CD14-positive monocyte (primary cell): Measurements from ENCODE around the gene ROBO3. TPM values are rescaled to one million over a fixed set of nuclear protein-coding genes. Genes with fewer than 3 reads are reported as not detected.
A peak's percentile ranks its signal among the peaks of the same experiment; 100 is the strongest.

Source experiments
- DNase-seq, 3 donors: peaks; one replicate each; pipeline ENCODE4 v3.0.0-alpha.2; 2011 to 2022
- H2AFZ ChIP-seq: 2 replicates; pipeline ENCODE4 v1.6.0; 2012; ENCODE audit warnings: mild to moderate bottlenecking, low read depth, low read length, inconsistent platforms; ENCODE audit not compliant: insufficient read depth, poor library complexity, severe bottlenecking
- H3K27ac ChIP-seq, 2 donors: 1 replicate in 1 of 2; 2 replicates in 1 of 2; pipeline ENCODE4 v1.5.1; 2012 to 2013; ENCODE audit warnings: low read length in 2 of 2, control low read depth in 1 of 2, inconsistent platforms in 1 of 2, low read depth in 1 of 2, mild to moderate bottlenecking in 1 of 2
- H3K27me3 ChIP-seq, 2 donors: one replicate each; pipeline versions ENCODE4 v1.6.0 to v1.6.1; 2011 to 2013; ENCODE audit warnings: low read length in 2 of 2; ENCODE audit not compliant: control insufficient read depth in 2 of 2, insufficient read depth in 2 of 2
- H3K36me3 ChIP-seq, 2 donors: replicated peaks in 1 of 2; 1 replicate in 1 of 2; 2 replicates in 1 of 2; pipeline versions ENCODE4 v1.5.1 to v1.6.1; 2012 to 2013; ENCODE audit warnings: low read length in 2 of 2, control low read depth in 1 of 2, inconsistent platforms in 1 of 2, mild to moderate bottlenecking in 1 of 2; ENCODE audit not compliant: insufficient read depth in 2 of 2, control insufficient read depth in 1 of 2
- H3K4me1 ChIP-seq, 2 donors: 1 replicate in 1 of 2; 2 replicates in 1 of 2; pipeline versions ENCODE4 v1.5.1 to v1.6.1; 2012 to 2013; ENCODE audit warnings: low read length in 2 of 2, control low read depth in 1 of 2, inconsistent platforms in 1 of 2, mild to moderate bottlenecking in 1 of 2, moderate library complexity in 1 of 2; ENCODE audit not compliant: insufficient read depth in 2 of 2, control insufficient read depth in 1 of 2
- H3K4me2 ChIP-seq: replicated peaks from 2 replicates; pipeline ENCODE3; 2012; ENCODE audit warnings: low read length, moderate library complexity, mild to moderate bottlenecking; ENCODE audit not compliant: poor library complexity, severe bottlenecking; ENCODE audit errors: extremely low read depth
- H3K4me3 ChIP-seq, 3 experiments: fragments of 200-600 bp in 1 of 3; sonication (generic) in 1 of 3; replicated peaks in 1 of 3; 1 replicate in 2 of 3; 2 replicates in 1 of 3; pipeline ENCODE4 v1.5.1; 2011 to 2013; ENCODE audit warnings: low read length in 3 of 3, mild to moderate bottlenecking in 3 of 3, control low read depth in 2 of 3, low read depth in 2 of 3, inconsistent platforms in 1 of 3, moderate library complexity in 1 of 3
- H3K79me2 ChIP-seq: 2 replicates; pipeline ENCODE4 v1.6.0; 2012; ENCODE audit warnings: mild to moderate bottlenecking, control low read depth, inconsistent platforms, low read length, moderate library complexity; ENCODE audit not compliant: insufficient read depth
- H3K9ac ChIP-seq: 2 replicates; pipeline ENCODE4 v1.6.0; 2017; ENCODE audit warnings: low read length, mild to moderate bottlenecking; ENCODE audit not compliant: insufficient read depth, poor library complexity, severe bottlenecking
- H3K9me3 ChIP-seq, 2 donors: replicated peaks in 1 of 2; 1 replicate in 1 of 2; 2 replicates in 1 of 2; pipeline versions ENCODE4 v1.5.1 to v1.6.1; 2012 to 2013; ENCODE audit warnings: low read length in 2 of 2, control low read depth in 1 of 2; ENCODE audit not compliant: control insufficient read depth in 1 of 2, insufficient read depth in 1 of 2
- H4K20me1 ChIP-seq: 2 replicates; pipeline ENCODE4 v1.6.0; 2012; ENCODE audit warnings: mild to moderate bottlenecking, low read length, control low read depth, moderate library complexity; ENCODE audit not compliant: insufficient read depth
- H3K27ac Mint-ChIP-seq, 7 donors: one replicate each; pipeline ENCODE4 v1.8.0; 2020; ENCODE audit warnings: mild to moderate bottlenecking in 7 of 7, mixed read lengths in 7 of 7, moderate library complexity in 6 of 7, inconsistent platforms in 2 of 7
- H3K27me3 Mint-ChIP-seq, 3 donors: one replicate each; pipeline ENCODE4 v1.8.0; 2021 to 2022; ENCODE audit warnings: low read depth in 3 of 3, mild to moderate bottlenecking in 3 of 3, mixed read lengths in 3 of 3, moderate library complexity in 3 of 3, inconsistent platforms in 1 of 3
- H3K36me3 Mint-ChIP-seq, 2 donors: one replicate each; pipeline ENCODE4 v1.8.0; 2020; ENCODE audit warnings: mixed read lengths in 2 of 2, inconsistent platforms in 1 of 2, mild to moderate bottlenecking in 1 of 2
- H3K4me1 Mint-ChIP-seq: one replicate; pipeline ENCODE4 v1.8.0; 2020; ENCODE audit warnings: mild to moderate bottlenecking, mixed read lengths
- H3K4me3 Mint-ChIP-seq, 2 donors: one replicate each; pipeline ENCODE4 v1.8.0; 2020; ENCODE audit warnings: mild to moderate bottlenecking in 2 of 2, mixed read lengths in 2 of 2, moderate library complexity in 1 of 2
- H3K9me3 Mint-ChIP-seq, 7 donors: one replicate each; pipeline ENCODE4 v1.8.0; 2020 to 2022; ENCODE audit warnings: mixed read lengths in 7 of 7, mild to moderate bottlenecking in 6 of 7, moderate library complexity in 6 of 7, inconsistent platforms in 2 of 7
- CTCF ChIP-seq: fragments of 200-600 bp; IDR thresholded peaks from one replicate; pipeline ENCODE4 v1.8.0; 2022; ENCODE audit warnings: antibody characterized with exemption, mild to moderate bottlenecking
- WGBS: methylation state at CpG from one replicate; pipeline ENCODE4 v1.1.5; 2013; ENCODE audit warnings: missing lambda C conversion rate; ENCODE audit not compliant: insufficient coverage; 5-methylcytosine and 5-hydroxymethylcytosine counted together
- intact Hi-C, 2 donors: fragments of 100-400 bp; cut with micrococcal nuclease; formaldehyde crosslinking; loops; one replicate each; pipeline versions ENCODE4 v1.15.0 to v1.15.1; 2023
- polyA plus RNA-seq, 3 donors: library from polyadenylated mRNA; depleted of rRNA in 1 of 3; unstranded in 2 of 3; stranded (reverse) in 1 of 3; fragments of 300-500 nt in 2 of 3; fragments of >200 nt in 1 of 3; fragmentation: Illumina TruSeq in 2 of 3; gene quantifications; 1 replicate in 2 of 3; 2 replicates in 1 of 3; pipeline ENCODE4 v1.2.3, GENCODE V29; 2012 to 2021

ROBO3 gene
- polyA plus RNA-seq, 3 donors = 0.39 to 11.6 (median 0.81) TPM

DNA sequence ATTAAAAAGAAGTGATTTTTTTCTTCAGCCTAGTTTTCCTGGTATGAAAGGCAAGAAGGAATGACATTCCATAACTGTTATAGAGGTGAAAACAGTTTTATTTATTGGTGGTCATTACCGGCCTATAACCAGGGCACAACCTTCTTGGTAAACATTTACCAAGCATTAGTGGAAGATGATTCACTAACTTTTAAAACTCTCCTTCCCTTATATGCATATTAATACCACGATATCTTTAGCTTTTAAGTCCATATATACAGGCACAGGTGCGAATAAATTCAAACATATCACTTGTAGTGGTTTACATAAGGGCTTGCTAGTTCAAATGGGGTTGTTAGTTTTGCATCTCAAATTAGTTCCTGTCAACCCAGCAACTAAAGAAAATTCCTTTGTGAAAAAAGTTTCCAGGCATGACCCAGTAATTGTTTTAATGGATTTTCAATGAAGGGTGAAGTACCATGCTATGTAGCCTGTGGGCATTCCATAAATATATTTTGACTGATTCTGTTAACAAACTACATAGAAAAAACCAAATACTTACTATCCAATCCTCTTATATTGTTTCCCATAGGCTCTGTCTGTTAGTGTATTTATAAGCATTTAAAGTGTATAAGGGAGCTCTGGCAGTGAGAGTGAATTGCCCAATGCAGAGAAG, 30.6 kb upstream of the ROBO3 start:
- DNase-seq = no peak
- Histone ChIP-seq H3K4me2 (no peak overlapping the region), H3K79me2 (no peaks in the 10 kb centered on the region), H3K36me3 (no peaks in the 10 kb centered on the region), H3K9ac (no peak overlapping the region), H3K9me3 (peaks cover 0 to 12% of the 10 kb centered on the region in 2 donors), H3K27me3 (peaks cover 39 to 42% of the 10 kb centered on the region in 2 donors), H2AFZ (no peak overlapping the region), H4K20me1 (no peaks in the 10 kb centered on the region), H3K27ac (no peak overlapping the region), H3K4me1 (peaks cover 10 to 16% of the 10 kb centered on the region in 2 donors), H3K4me3 (no peak overlapping the region)
- no peak overlapping the region for H3K27ac Mint-ChIP-seq
- H3K4me3 Mint-ChIP-seq = no peak overlapping the region
- H3K36me3 Mint-ChIP-seq = peaks cover 0 to 5% of the 10 kb centered on the region in 2 donors
- peaks cover 8% of the 10 kb centered on the region for H3K4me1 Mint-ChIP-seq
- H3K9me3 Mint-ChIP-seq = peaks cover 0 to 6% (median 0%) of the 10 kb centered on the region in 7 donors
- intact Hi-C loops = loop anchor here in 1 of 2 donors (5.0 kb wide), 1 partner anchor 167 kb away; no protein-coding TSS in a partner anchor
- no peak for TF ChIP-seq CTCF
- H3K27me3 Mint-ChIP-seq = peaks cover 38 to 60% (median 42%) of the 10 kb centered on the region in 3 donors
- WGBS = no CpG with 5 or more reads among the region's 3 CpGs

GRCh38 chr11:124835918-124836317, 29.3 kb upstream of the ROBO3 start:
- Mint-ChIP-seq H3K27ac (no peak overlapping the region), H3K4me3 (peak overlapping the region; percentile 76), H3K9me3 (peaks cover 0 to 4% (median 0%) of the 10 kb centered on the region in 7 donors), H3K4me1 (peaks cover 11% of the 10 kb centered on the region), H3K36me3 (peaks cover 0 to 5% of the 10 kb centered on the region in 2 donors), H3K27me3 (peaks cover 50 to 71% (median 54%) of the 10 kb centered on the region in 3 donors)
- TF ChIP-seq CTCF = no peak
- Histone ChIP-seq H3K79me2 (no peaks in the 10 kb centered on the region), H3K4me2 (peak overlapping the region; percentile 68), H3K36me3 (no peaks in the 10 kb centered on the region), H3K27ac (no peak overlapping the region), H3K9me3 (peaks cover 0 to 20% of the 10 kb centered on the region in 2 donors), H3K9ac (no peak overlapping the region), H3K27me3 (peaks cover 52 to 55% of the 10 kb centered on the region in 2 donors), H2AFZ (peak overlapping the region; percentile 55), H3K4me3 (peak overlapping the region in 1 of 3 experiments; percentile 64), H3K4me1 (peaks cover 10 to 20% of the 10 kb centered on the region in 2 donors), H4K20me1 (no peaks in the 10 kb centered on the region)
- intact Hi-C loops = loop anchor here (2.0 to 5.0 kb wide), 2 partner anchors 167 to 169 kb away; no protein-coding TSS in a partner anchor
- WGBS = 95% methylated on average over 3 of the region's 8 CpGs
- no peak for DNase-seq
